ENCODE results near the gene CHDH.

CHDH gene

GRCh38 chr3:53794597-53794996, 51.6 kb downstream of the CHDH start:
- DNase-seq = no peak

- no peak for DNase-seq
Measured at GRCh38 chr3:53792866-53793265, 53.4 kb downstream of the CHDH start.

GRCh38 chr3:53791317-53791716, 54.9 kb downstream of the CHDH start:
- DNase-seq = no peak

GRCh38 chr3:53790470-53790869, 55.7 kb downstream of the CHDH start:
- no peak for DNase-seq

- DNase-seq = no peak
Measured at GRCh38 chr3:53789459-53789858, 56.8 kb downstream of the CHDH start.

GRCh38 chr3:53788038-53788437, 58.2 kb downstream of the CHDH start:
- no peak for DNase-seq

- DNase-seq = no peak
Measured at GRCh38 chr3:53787016-53787415, 59.2 kb downstream of the CHDH start.

- peak in 8 of 56 donors; percentile 4 to 44 (median 10) for DNase-seq
Measured at GRCh38 chr3:53780806-53781205, 65.4 kb downstream of the CHDH start.

GRCh38 chr3:53780171-53780570, 66.0 kb downstream of the CHDH start:
- DNase-seq = no peak

GRCh38 chr3:53778153-53778552, 68.1 kb downstream of the CHDH start:
- DNase-seq = no peak

- DNase-seq = no peak
Measured at GRCh38 chr3:53777468-53777867, 68.8 kb downstream of the CHDH start.

GRCh38 chr3:53776494-53777101, 69.6 kb downstream of the CHDH start:
- DNase-seq = no peak

GRCh38 chr3:53775834-53776251, 70.4 kb downstream of the CHDH start:
- DNase-seq = no peak

- no peak for DNase-seq
Measured at GRCh38 chr3:53775018-53775417, 71.2 kb downstream of the CHDH start.

- DNase-seq = no peak
Measured at GRCh38 chr3:53774414-53774813, 71.8 kb downstream of the CHDH start.

- DNase-seq = peak in 3 of 56 donors; percentile 9 to 39 (median 38)
Measured at GRCh38 chr3:53773611-53774368, 72.4 kb downstream of the CHDH start.

GRCh38 chr3:53773021-53773436, 73.2 kb downstream of the CHDH start:
- DNase-seq = no peak

GRCh38 chr3:53772562-53772961, 73.7 kb downstream of the CHDH start:
- DNase-seq = no peak

GRCh38 chr3:53768478-53769459, 77.5 kb downstream of the CHDH start:
- no peak for DNase-seq

- no peak for DNase-seq
Measured at GRCh38 chr3:53766706-53767105, 79.5 kb downstream of the CHDH start.

- DNase-seq = no peak
Measured at GRCh38 chr3:53765753-53766152, 80.5 kb downstream of the CHDH start.
